HepG2 (cell line): Measurements from ENCODE around the gene FZD8. TPM values are rescaled to one million over a fixed set of nuclear protein-coding genes. Genes with fewer than 3 reads are reported as not detected.

ENCODE experiments used
- ATAC-seq: fragments of 200-7000 bp; cut with Tn5 transposase; 3 replicates; pipeline ENCODE4 v1.9.1; 2020; ENCODE audit warnings: mild to moderate bottlenecking, moderate library complexity
- BruUV-seq: library from RNA; stranded (reverse); fragments of 400-500 nt; replicated peaks from 2 replicates; lab custom pipeline; 2021; lab: Mats Ljungman, UMichigan
- CTCF ChIA-PET: fragments of 300-600 bp; formaldehyde crosslinking; extraction: SDS; loops from one replicate; lab custom pipeline; 2021; ENCODE audit warnings: low total read pairs, inconsistent platforms, low intra/inter-chr PET ratio; lab: Yijun Ruan, JAX
- POLR2A ChIA-PET: fragments of 350-600 bp; sonication (Branson Sonifier 250); formaldehyde crosslinking; loops from one replicate; lab custom pipeline; 2020; ENCODE audit warnings: antibody characterized with exemption, inconsistent platforms; lab: Yijun Ruan, JAX
- DNase-seq: peaks from one replicate; pipeline ENCODE4 v3.0.0-alpha.2; 2015; ENCODE audit warnings: low spot score
- FAIRE-seq: peaks from 3 replicates; lab custom pipeline; 2011; peaks lifted over from hg19 to GRCh38; lab: Jason Lieb, UNC
- H2AFZ ChIP-seq: one replicate; pipeline ENCODE4 v1.6.1; 2011; ENCODE audit warnings: low read length, inconsistent platforms
- H3K27ac ChIP-seq: fragments of 300-600 bp; 3 replicates; pipeline ENCODE4 v1.8.0; 2011; ENCODE audit warnings: mixed run types, mild to moderate bottlenecking, mixed read lengths, low read length, inconsistent platforms; ENCODE audit not compliant: insufficient read depth; ENCODE audit errors: extremely low read length
- H3K27me3 ChIP-seq, 2 experiments: fragments of 200-600 bp in 1 of 2; 2 replicates in 1 of 2; 3 replicates in 1 of 2; pipeline versions ENCODE4 v1.6.0 to v1.8.0; 2011; ENCODE audit warnings: low read length in 2 of 2, mild to moderate bottlenecking in 2 of 2, moderate library complexity in 2 of 2, inconsistent platforms in 1 of 2; ENCODE audit not compliant: insufficient read depth in 2 of 2, control insufficient read depth in 1 of 2
- H3K36me3 ChIP-seq, 2 experiments: fragments of 200-600 bp in 1 of 2; replicated peaks in 1 of 2; 2 replicates in 1 of 2; 3 replicates in 1 of 2; pipeline versions ENCODE4 v1.5.1 to v1.8.0; 2011; ENCODE audit warnings: low read length in 2 of 2, inconsistent platforms in 1 of 2; ENCODE audit not compliant: insufficient read depth in 2 of 2, control insufficient read depth in 1 of 2
- H3K4me1 ChIP-seq: 2 replicates; pipeline ENCODE4 v1.5.1; 2012; ENCODE audit warnings: low read length, inconsistent platforms; ENCODE audit not compliant: insufficient read depth
- H3K4me2 ChIP-seq: 2 replicates; pipeline ENCODE4 v1.6.0; 2011; ENCODE audit warnings: low read depth, low read length, inconsistent platforms
- H3K4me3 ChIP-seq, 3 experiments: fragments of 200-600 bp in 1 of 3; sonication (generic), shearing (Covaris generic) in 1 of 3; replicated peaks in 1 of 3; 2 replicates each; pipeline ENCODE4 v1.5.1; 2011 to 2016; ENCODE audit warnings: low read length in 3 of 3, inconsistent platforms in 2 of 3, low read depth in 2 of 3, mild to moderate bottlenecking in 2 of 3, control low read depth in 1 of 3, mixed read lengths in 1 of 3; ENCODE audit not compliant: insufficient read depth in 1 of 3
- H3K79me2 ChIP-seq: one replicate; pipeline ENCODE4 v1.6.1; 2011; ENCODE audit warnings: low read length, inconsistent platforms; ENCODE audit not compliant: insufficient read depth
- H3K9ac ChIP-seq: 2 replicates; pipeline ENCODE4 v1.6.0; 2011; ENCODE audit warnings: mild to moderate bottlenecking, low read depth, low read length, inconsistent platforms; ENCODE audit not compliant: insufficient read depth
- H3K9me3 ChIP-seq: 2 replicates; pipeline ENCODE4 v1.5.1; 2012; ENCODE audit warnings: mild to moderate bottlenecking, low read length
- H4K20me1 ChIP-seq: 2 replicates; pipeline ENCODE4 v1.6.0; 2011; ENCODE audit warnings: inconsistent platforms, mild to moderate bottlenecking, low read length, moderate library complexity; ENCODE audit not compliant: insufficient read depth
- CREM ChIP-seq, 2 experiments: sonication (generic) in 1 of 2; formaldehyde crosslinking in 1 of 2; IDR thresholded peaks; 2 replicates each; pipeline versions ENCODE4 v1.4.0 to v1.6.1; 2016 to 2020; ENCODE audit warnings: antibody characterized with exemption in 1 of 2, mild to moderate bottlenecking in 1 of 2, missing genetic modification reagents in 1 of 2
- NAIF1 ChIP-seq: sonication (generic); formaldehyde crosslinking; IDR thresholded peaks from 2 replicates; pipeline ENCODE4 v1.5.0; 2020; ENCODE audit warnings: mild to moderate bottlenecking, missing genetic modification reagents, borderline replicate concordance
- ZMYM4 ChIP-seq: sonication (generic); formaldehyde crosslinking; IDR thresholded peaks from 2 replicates; pipeline ENCODE4 v1.8.1; 2023; ENCODE audit warnings: mild to moderate bottlenecking, missing genetic modification reagents
- ZNF280B ChIP-seq: sonication (generic); formaldehyde crosslinking; IDR thresholded peaks from 2 replicates; pipeline ENCODE4 v1.5.0; 2020; ENCODE audit warnings: missing genetic modification reagents, mild to moderate bottlenecking, borderline replicate concordance
- ZNF781 ChIP-seq: sonication (generic); formaldehyde crosslinking; IDR thresholded peaks from 2 replicates; pipeline ENCODE4 v1.5.1; 2020; ENCODE audit warnings: borderline replicate concordance, mild to moderate bottlenecking, missing genetic modification reagents; ENCODE audit errors: not compliant biosample characterization
- WGBS: methylation state at CpG from one replicate; pipeline ENCODE4 v1.1.6; 2017; ENCODE audit warnings: low lambda C conversion rate; 5-methylcytosine and 5-hydroxymethylcytosine counted together
- in situ Hi-C: cut with HindIII; loops from 2 replicates; pipeline ENCODE4 v1.10.0; 2017; ENCODE audit warnings: low pct_unique_long_range_greater_than_20kb; ENCODE audit not compliant: extremely low pct_ligation_motif_present
- intact Hi-C: fragments of 100-400 bp; cut with micrococcal nuclease; formaldehyde crosslinking; loops from one replicate; pipeline ENCODE4 v1.10.0; 2022; ENCODE audit not compliant: unreplicated experiment
- polyA plus RNA-seq, 8 experiments: library from polyadenylated mRNA; depleted of rRNA in 3 of 8; stranded (reverse) in 7 of 8; unstranded in 1 of 8; fragments of >200 nt; fragmentation: Illumina TruSeq in 4 of 8; extraction: Trizol in 4 of 8; gene quantifications; 2 replicates each; pipeline versions ENCODE4 v1.2.1 to v1.2.3, GENCODE V29; 2011 to 2016; ENCODE audit warnings: low read depth in 4 of 8, missing spikeins in 1 of 8, mixed read lengths in 1 of 8; ENCODE audit not compliant: insufficient read depth in 1 of 8
- total RNA-seq, 5 experiments: library from RNA; depleted of rRNA; stranded (reverse); fragments of >200 nt; fragmentation: Illumina TruSeq; extraction: Trizol; gene quantifications; 2 replicates each; pipeline ENCODE4 v1.2.3, GENCODE V29; 2016; ENCODE audit warnings: low read depth in 1 of 5
- TF ChIP-seq, protein P1 (sequence below): sonication (generic); formaldehyde crosslinking; IDR thresholded peaks from 2 replicates; pipeline ENCODE4 v1.9.0; 2021; ENCODE audit warnings: missing genetic modification reagents, mild to moderate bottlenecking, borderline replicate concordance
- TF ChIP-seq, protein P2 (sequence below): IDR thresholded peaks from 2 replicates; pipeline ENCODE4 v1.6.1; 2016; ENCODE audit warnings: missing biosample characterization, missing genetic modification reagents, low read depth

Gene FZD8
- total and polyA plus RNA-seq, 2 of the 13 experiments (the other 11 are each of a cell fraction or from before 2014, with no cell fraction given), result 0.05 to 0.07 TPM

- no peaks in the 10 kb centered on the region for H3K27me3 ChIP-seq
- POLR2A ChIA-PET, result no interaction called here
- no peak overlapping the region for H3K27ac ChIP-seq
- DNase-seq (no peak), ATAC-seq (no peak), FAIRE-seq (no peak)
- H3K4me3 ChIP-seq, result no peak overlapping the region
- H3K9me3 ChIP-seq, result no peaks in the 10 kb centered on the region
- no peak overlapping the region for H3K4me2 ChIP-seq
- H4K20me1 ChIP-seq, result no peaks in the 10 kb centered on the region
- in situ Hi-C loops, result no loop called here
- CTCF ChIA-PET, result no interaction called here
- no peaks in the 10 kb centered on the region for H3K36me3 ChIP-seq
- no peak for TF ChIP-seq ZNF781 (CRISPR knock-in tag)
- TF ChIP-seq ZNF280B (CRISPR knock-in tag), result no peak
- TF ChIP-seq, protein P1, sequence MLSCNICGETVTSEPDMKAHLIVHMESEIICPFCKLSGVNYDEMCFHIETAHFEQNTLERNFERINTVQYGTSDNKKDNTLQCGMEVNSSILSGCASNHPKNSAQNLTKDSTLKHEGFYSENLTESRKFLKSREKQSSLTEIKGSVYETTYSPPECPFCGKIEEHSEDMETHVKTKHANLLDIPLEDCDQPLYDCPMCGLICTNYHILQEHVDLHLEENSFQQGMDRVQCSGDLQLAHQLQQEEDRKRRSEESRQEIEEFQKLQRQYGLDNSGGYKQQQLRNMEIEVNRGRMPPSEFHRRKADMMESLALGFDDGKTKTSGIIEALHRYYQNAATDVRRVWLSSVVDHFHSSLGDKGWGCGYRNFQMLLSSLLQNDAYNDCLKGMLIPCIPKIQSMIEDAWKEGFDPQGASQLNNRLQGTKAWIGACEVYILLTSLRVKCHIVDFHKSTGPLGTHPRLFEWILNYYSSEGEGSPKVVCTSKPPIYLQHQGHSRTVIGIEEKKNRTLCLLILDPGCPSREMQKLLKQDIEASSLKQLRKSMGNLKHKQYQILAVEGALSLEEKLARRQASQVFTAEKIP, result no peak
- TF ChIP-seq CREM (IDR thresholded peaks at IDR 0.05), result no peak
- TF ChIP-seq CREM (CRISPR knock-in tag; IDR thresholded peaks at IDR 0.05), result no peak
- TF ChIP-seq NAIF1 (CRISPR knock-in tag), result no peak
- TF ChIP-seq ZMYM4 (CRISPR knock-in tag), result no peak
- TF ChIP-seq, protein P2, sequence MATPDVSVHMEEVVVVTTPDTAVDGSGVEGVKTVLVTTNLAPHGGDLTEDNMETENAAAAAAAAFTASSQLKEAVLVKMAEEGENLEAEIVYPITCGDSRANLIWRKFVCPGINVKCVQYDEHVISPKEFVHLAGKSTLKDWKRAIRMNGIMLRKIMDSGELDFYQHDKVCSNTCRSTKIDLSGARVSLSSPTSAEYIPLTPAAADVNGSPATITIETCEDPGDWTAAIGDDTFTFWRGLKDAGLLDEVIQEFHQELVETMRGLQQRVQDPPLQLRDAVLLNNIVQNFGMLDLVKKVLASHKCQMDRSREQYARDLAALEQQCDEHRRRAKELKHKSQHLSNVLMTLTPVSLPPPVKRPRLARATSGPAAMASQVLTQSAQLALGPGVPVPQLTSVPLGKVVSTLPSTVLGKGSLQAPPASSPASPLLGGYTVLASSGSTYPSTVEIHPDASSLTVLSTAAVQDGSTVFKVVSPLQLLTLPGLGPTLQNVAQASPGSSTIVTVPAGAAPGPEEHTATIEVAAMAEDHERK (CRISPR knock-in tag), result no peak
- 23% methylated on average over 3 of the region's 3 CpGs for WGBS
- H3K4me1 ChIP-seq, result no peaks in the 10 kb centered on the region
- H3K9ac ChIP-seq, result no peak overlapping the region
- no TSS peak for BruUV-seq
- no peak overlapping the region for H2AFZ ChIP-seq
- no peaks in the 10 kb centered on the region for H3K79me2 ChIP-seq
- intact Hi-C loops, result no loop called here
Measured at GRCh38 chr10:35650894-35651293, 8.8 kb upstream of the FZD8 start.
